Prostate gland (tissue), 2 donors: ENCODE results near the gene CTXN2.

Experiments
- CTCF ChIP-seq, 4 experiments: fragments of 200-600 bp in 2 of 4; fragments of 450-650 bp in 2 of 4; sonication (generic) in 2 of 4; IDR thresholded peaks; 1 replicate in 3 of 4; 2 replicates in 1 of 4; pipeline ENCODE4 v1.5.1; 2016 to 2019; ENCODE audit warnings: antibody characterized with exemption in 4 of 4, mild to moderate bottlenecking in 2 of 4, moderate library complexity in 2 of 4
- POLR2AphosphoS5 ChIP-seq: sonication (generic); formaldehyde crosslinking; IDR thresholded peaks from one replicate; pipeline ENCODE4 v1.6.1; 2017; ENCODE audit warnings: antibody characterized with exemption

GRCh38 chr15:48177383-48177765, 14.1 kb upstream of the CTXN2 start:
- TF ChIP-seq CTCF (IDR thresholded peaks at IDR 0.05): no peak
- no peak for TF ChIP-seq POLR2AphosphoS5
